Transverse colon (tissue), 4 donors: ENCODE measurements around the gene RRM2. TPM values are rescaled to one million over a fixed set of nuclear protein-coding genes. Genes with fewer than 3 reads are reported as not detected.

Experiments used
- DNase-seq: peaks from one replicate; pipeline ENCODE4 v3.0.0-alpha.2; 2019
- H3K27ac ChIP-seq, 4 donors: fragments of 200-600 bp; sonication (generic); 2 replicates each; pipeline ENCODE4 v1.5.1; 2016 to 2018; ENCODE audit warnings: inconsistent platforms in 4 of 4
- H3K27me3 ChIP-seq: fragments of 200-600 bp; sonication (generic); 2 replicates; pipeline ENCODE4 v1.5.1; 2017; ENCODE audit warnings: inconsistent platforms
- H3K36me3 ChIP-seq, 4 donors: fragments of 200-600 bp; sonication (generic); 2 replicates each; pipeline ENCODE4 v1.5.1; 2017 to 2019; ENCODE audit warnings: inconsistent platforms in 4 of 4
- H3K4me1 ChIP-seq, 4 donors: fragments of 200-600 bp; sonication (generic); 2 replicates each; pipeline ENCODE4 v1.5.1; 2017 to 2020; ENCODE audit warnings: inconsistent platforms in 4 of 4
- H3K4me3 ChIP-seq, 4 donors: fragments of 200-600 bp; sonication (generic); 1 replicate in 1 of 4; 2 replicates in 3 of 4; pipeline versions ENCODE4 v1.5.1 to v1.6.1; 2017 to 2019; ENCODE audit warnings: inconsistent platforms in 4 of 4
- H3K9me3 ChIP-seq, 2 donors: fragments of 200-600 bp; sonication (generic); 2 replicates each; pipeline ENCODE4 v1.5.1; 2017 to 2019; ENCODE audit warnings: inconsistent platforms in 2 of 2
- EP300 ChIP-seq: sonication (generic); formaldehyde crosslinking; IDR thresholded peaks from one replicate; pipeline ENCODE4 v1.6.1; 2017; ENCODE audit warnings: antibody characterized with exemption, low read depth
- POLR2A ChIP-seq: fragments of 450-650 bp; IDR thresholded peaks from one replicate; pipeline ENCODE4 v1.6.1; 2016; ENCODE audit warnings: antibody characterized with exemption, mild to moderate bottlenecking, moderate library complexity
- POLR2AphosphoS5 ChIP-seq, 3 donors: sonication (generic); formaldehyde crosslinking; IDR thresholded peaks; one replicate each; pipeline ENCODE4 v1.6.1; 2016; ENCODE audit warnings: antibody characterized with exemption in 3 of 3
- WGBS, 2 donors: methylation state at CpG; one replicate each; pipeline ENCODE4 v1.1.5; 2018; ENCODE audit warnings: low coverage in 1 of 2; 5-methylcytosine and 5-hydroxymethylcytosine counted together
- in situ Hi-C, 4 donors: fragments of 200-750 bp; cut with MboI; loops; one replicate each; pipeline versions ENCODE4 v1.15.0 to v1.15.1; 2017; ENCODE audit warnings: low sequenced_read_pairs in 3 of 4, low pct_ligation_motif_present in 1 of 4, low pct_unique_long_range_greater_than_20kb in 1 of 4
- intact Hi-C: fragments of 100-400 bp; cut with DNase I; formaldehyde crosslinking; loops from one replicate; pipeline ENCODE4 v1.15.1; 2023; ENCODE audit warnings: low total_unique reads
- total RNA-seq, 4 donors: library from RNA; depleted of rRNA; stranded (reverse); fragments of >200 nt; gene quantifications; one replicate each; pipeline ENCODE4 v1.1.0, GENCODE V29; 2016
- TF ChIP-seq, protein P1 (sequence below), 5 experiments: fragments of 200-600 bp in 3 of 5; fragments of 450-650 bp in 2 of 5; sonication (generic) in 3 of 5; IDR thresholded peaks; 1 replicate in 2 of 5; 2 replicates in 3 of 5; pipeline ENCODE4 v1.5.1; 2016 to 2017; ENCODE audit warnings: antibody characterized with exemption in 5 of 5, inconsistent platforms in 3 of 5, mild to moderate bottlenecking in 2 of 5, moderate library complexity in 1 of 5

Gene RRM2
- total RNA-seq, 4 donors from 2014 or later = 4.0 to 12.9 (median 5.3) TPM; not detected in 1

DNA sequence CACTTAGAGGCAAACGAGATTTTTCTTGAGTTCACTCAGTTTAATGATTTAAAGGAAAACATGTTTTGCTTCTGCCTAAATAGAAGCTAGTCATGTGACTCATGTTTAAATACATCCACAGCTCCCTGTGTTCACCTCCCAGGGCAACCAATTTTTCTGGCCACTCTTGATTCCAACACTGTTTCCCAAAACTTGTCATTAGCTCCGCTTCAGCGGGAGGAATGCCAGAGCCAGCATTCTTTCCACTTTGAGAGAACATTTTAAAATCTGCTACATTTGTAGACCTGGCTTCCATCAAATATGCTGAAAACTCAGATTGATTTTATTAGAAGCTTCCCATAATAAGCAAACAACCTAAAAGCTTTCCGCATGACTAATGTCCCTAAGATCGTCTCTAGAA is 39.5 kb upstream of the RRM2 start:
- Histone ChIP-seq H3K9me3 (no peaks in the 10 kb centered on the region), H3K27me3 (peaks cover 75% of the 10 kb centered on the region), H3K27ac (peak overlapping the region in 1 of 4 donors; percentile 36), H3K36me3 (no peaks in the 10 kb centered on the region), H3K4me3 (no peak overlapping the region), H3K4me1 (peaks cover 5 to 25% (median 15%) of the 10 kb centered on the region in 4 donors)
- TF ChIP-seq POLR2A (no peak), POLR2AphosphoS5 (IDR thresholded peaks at IDR 0.05) (peak in 1 of 3 donors; percentile 29)
- no peak for DNase-seq
- in situ Hi-C loops = loop anchor here in 1 of 4 donors (25.0 kb wide), 1 partner anchor 579 kb away; no protein-coding TSS in a partner anchor
- intact Hi-C loops = no loop called here
- 50 to 60% methylated on average over 5 of the region's 5 CpGs for WGBS, 2 donors

DNA sequence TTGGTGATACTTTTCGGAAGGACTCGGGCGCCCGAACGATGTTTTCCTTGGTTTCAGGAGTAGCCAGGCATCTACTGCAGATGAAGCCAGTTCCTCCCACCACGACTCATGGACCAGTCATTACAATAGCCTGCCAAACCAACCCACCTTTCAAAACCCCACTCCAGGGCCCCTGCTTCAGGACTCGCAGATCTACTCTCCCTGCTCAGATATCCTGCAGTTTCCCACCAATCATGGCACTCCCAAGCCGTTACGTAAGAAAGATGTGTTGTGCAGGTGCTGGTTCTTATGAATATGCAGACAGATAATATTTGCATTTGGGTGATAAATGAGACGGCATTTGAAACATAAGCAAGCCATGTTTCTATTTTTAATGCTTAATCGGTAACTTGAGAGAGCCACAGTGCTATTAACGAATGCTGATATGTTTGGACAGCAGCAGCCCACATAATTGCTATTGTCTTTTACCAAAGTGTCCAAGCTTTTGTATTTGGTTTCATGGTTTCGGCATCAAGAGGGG is 38.8 kb upstream of the RRM2 start:
- peaks cover 68% of the 10 kb centered on the region for H3K27me3 ChIP-seq
- DNase-seq = no peak
- no peaks in the 10 kb centered on the region for H3K36me3 ChIP-seq
- H3K27ac ChIP-seq = peak overlapping the region in 1 of 4 donors; percentile 36
- H3K4me3 ChIP-seq = no peak overlapping the region
- intact Hi-C loops = no loop called here
- WGBS, 2 donors = 62 to 64% methylated on average over 13 of the region's 13 CpGs
- TF ChIP-seq POLR2AphosphoS5 (IDR thresholded peaks at IDR 0.05) (no peak), EP300 (no peak)
- no peaks in the 10 kb centered on the region for H3K9me3 ChIP-seq
- H3K4me1 ChIP-seq = peaks cover 5 to 20% (median 11%) of the 10 kb centered on the region in 4 donors
- in situ Hi-C loops = loop anchor here in 1 of 4 donors (25.0 kb wide), 1 partner anchor 579 kb away; no protein-coding TSS in a partner anchor

DNA sequence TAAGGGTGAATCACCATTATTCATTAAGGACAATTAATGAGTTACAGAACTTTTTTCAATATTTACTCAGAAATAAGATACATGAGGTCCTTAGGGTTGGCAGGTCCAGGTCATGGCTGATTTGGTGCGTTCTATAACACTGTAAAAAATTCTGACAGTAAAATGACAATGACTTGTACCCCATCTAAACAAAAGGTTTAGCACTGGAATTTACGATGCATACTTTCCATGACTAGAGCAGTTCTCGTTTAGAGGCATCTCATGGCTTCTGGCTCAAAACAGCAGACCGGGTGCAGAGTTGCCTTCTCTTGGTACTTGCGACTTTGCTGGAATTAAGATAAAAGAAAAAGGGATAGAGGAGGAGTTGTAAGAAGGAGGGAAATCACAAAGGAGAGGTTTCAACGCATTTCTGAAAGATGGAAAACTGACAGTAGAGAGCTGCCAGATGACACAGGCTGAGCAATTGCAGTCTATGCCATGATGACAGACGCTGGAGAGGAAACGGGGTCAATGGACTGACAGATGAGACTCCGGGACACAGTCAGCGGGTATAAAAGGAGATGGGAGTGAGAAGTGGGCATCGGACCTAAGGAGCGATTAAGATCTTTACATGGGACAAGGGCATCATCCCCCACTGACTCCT is 38.2 kb upstream of the RRM2 start:
- Histone ChIP-seq H3K4me3 (no peak overlapping the region), H3K36me3 (no peaks in the 10 kb centered on the region), H3K9me3 (no peaks in the 10 kb centered on the region), H3K27ac (no peak overlapping the region), H3K4me1 (peaks cover 5 to 14% (median 8%) of the 10 kb centered on the region in 4 donors), H3K27me3 (peaks cover 62% of the 10 kb centered on the region)
- intact Hi-C loops = no loop called here
- 56 to 61% methylated on average over 12 of the region's 12 CpGs for WGBS, 2 donors
- no peak for DNase-seq
- no peak for TF ChIP-seq POLR2A
- TF ChIP-seq EP300 = no peak
- no peak for TF ChIP-seq POLR2AphosphoS5 (IDR thresholded peaks at IDR 0.05)
- TF ChIP-seq, protein P1, sequence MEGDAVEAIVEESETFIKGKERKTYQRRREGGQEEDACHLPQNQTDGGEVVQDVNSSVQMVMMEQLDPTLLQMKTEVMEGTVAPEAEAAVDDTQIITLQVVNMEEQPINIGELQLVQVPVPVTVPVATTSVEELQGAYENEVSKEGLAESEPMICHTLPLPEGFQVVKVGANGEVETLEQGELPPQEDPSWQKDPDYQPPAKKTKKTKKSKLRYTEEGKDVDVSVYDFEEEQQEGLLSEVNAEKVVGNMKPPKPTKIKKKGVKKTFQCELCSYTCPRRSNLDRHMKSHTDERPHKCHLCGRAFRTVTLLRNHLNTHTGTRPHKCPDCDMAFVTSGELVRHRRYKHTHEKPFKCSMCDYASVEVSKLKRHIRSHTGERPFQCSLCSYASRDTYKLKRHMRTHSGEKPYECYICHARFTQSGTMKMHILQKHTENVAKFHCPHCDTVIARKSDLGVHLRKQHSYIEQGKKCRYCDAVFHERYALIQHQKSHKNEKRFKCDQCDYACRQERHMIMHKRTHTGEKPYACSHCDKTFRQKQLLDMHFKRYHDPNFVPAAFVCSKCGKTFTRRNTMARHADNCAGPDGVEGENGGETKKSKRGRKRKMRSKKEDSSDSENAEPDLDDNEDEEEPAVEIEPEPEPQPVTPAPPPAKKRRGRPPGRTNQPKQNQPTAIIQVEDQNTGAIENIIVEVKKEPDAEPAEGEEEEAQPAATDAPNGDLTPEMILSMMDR (IDR thresholded peaks at IDR 0.05) = no peak
- in situ Hi-C loops = loop anchor here in 1 of 4 donors (25.0 kb wide), 1 partner anchor 578 kb away; no protein-coding TSS in a partner anchor

DNA sequence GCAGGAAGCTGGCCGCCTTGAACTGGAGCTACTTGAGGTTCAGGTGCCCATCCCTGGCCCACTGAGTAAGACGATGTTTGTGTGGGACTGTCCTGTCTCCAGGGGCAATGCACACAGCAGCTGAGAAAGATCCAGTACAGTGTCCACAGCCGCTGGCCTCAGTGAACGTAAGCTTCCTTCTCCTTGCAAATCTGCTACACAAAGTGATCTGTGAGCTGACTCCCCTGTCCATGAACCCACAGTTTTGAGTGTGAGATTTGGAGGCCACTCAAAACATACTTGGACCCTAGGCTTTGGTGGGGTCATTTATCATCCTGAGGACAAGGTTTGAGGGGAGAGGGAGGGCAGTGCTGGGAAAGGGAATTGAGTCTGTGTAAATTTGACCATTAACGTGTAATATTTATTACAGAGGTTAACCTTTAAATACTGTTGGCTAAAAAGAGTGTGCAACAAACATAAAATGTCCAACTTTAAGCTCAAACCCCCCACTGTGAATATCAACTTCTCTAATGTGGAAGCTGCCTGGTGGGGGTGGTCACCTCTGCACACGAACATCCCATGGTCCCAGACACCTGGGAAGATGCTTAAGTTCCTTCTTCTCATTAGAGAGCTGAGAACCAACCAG is 37.4 kb upstream of the RRM2 start:
- Histone ChIP-seq H3K9me3 (no peaks in the 10 kb centered on the region), H3K36me3 (no peaks in the 10 kb centered on the region), H3K27ac (no peak overlapping the region), H3K4me3 (no peak overlapping the region), H3K27me3 (peaks cover 56% of the 10 kb centered on the region), H3K4me1 (peaks cover 5 to 10% (median 7%) of the 10 kb centered on the region in 4 donors)
- no peak for DNase-seq
- WGBS, 2 donors = 64% methylated on average over 6 of the region's 6 CpGs; no CpG with 5 or more reads in 1 of the 2 donors
- in situ Hi-C loops (loop anchor here in 1 of 4 donors (25.0 kb wide), 1 partner anchor 577 kb away; no protein-coding TSS in a partner anchor), intact Hi-C loops (no loop called here)
- TF ChIP-seq EP300 = no peak
- no peak for TF ChIP-seq POLR2A
- TF ChIP-seq, protein P1 (IDR thresholded peaks at IDR 0.05) = no peak
- TF ChIP-seq POLR2AphosphoS5 (IDR thresholded peaks at IDR 0.05) = no peak

DNA sequence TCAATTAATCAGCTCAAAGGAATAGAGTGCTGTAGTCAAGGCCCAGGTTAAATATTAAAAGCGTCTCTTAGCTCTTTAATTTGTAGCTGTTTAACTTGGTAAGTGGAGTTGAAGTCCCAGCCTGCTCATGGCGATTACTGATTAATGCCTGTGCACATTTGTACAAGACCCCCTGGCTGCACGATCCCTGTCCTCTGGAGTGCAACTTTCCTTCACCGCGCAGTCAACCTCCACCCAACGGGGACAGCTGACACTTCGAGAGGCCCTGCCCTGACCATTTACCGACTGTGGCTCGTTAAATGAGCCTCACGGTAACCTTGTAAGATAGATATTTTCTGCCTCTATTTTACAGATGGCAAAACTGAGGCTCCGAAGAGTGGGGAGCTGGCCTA is 36.9 kb upstream of the RRM2 start:
- TF ChIP-seq, protein P1 (IDR thresholded peaks at IDR 0.05) = no peak
- TF ChIP-seq EP300 (no peak), POLR2AphosphoS5 (IDR thresholded peaks at IDR 0.05) (no peak), POLR2A (no peak)
- Histone ChIP-seq H3K27me3 (peaks cover 53% of the 10 kb centered on the region), H3K4me3 (no peak overlapping the region), H3K4me1 (peaks cover under 1 to 5% (median 3%) of the 10 kb centered on the region in 4 donors), H3K9me3 (no peaks in the 10 kb centered on the region), H3K36me3 (no peaks in the 10 kb centered on the region), H3K27ac (no peak overlapping the region)
- 93 to 94% methylated on average over 7 to 11 of the region's 11 CpGs for WGBS, 2 donors
- no peak for DNase-seq
- in situ Hi-C loops (loop anchor here in 1 of 4 donors (25.0 kb wide), 1 partner anchor 577 kb away; no protein-coding TSS in a partner anchor), intact Hi-C loops (no loop called here)
